ENCODE data around the gene OLA1. TPM values are rescaled to one million over a fixed set of nuclear protein-coding genes. Genes with fewer than 3 reads are reported as not detected.
"Not testable (repeated sequence)": the region's sequence is repeated elsewhere in the genome, so short reads cannot be mapped to it uniquely, and the experiment has no call there.

Gene OLA1
- total RNA-seq (2014; rRNA removed; shearing (Covaris generic); ENCODE audit: low replicate concordance) = 175 and 195 TPM in 2 replicates

GRCh38 chr2:174248187-174248997 lies at the start of gene OLA1:
Gene OLA1 (minus strand): TSS chr2:174248532. CDS start chr2:174246815, 1,717 bp downstream.
- in situ Hi-C loops (cut with HindIII; ENCODE audit: low pct_unique_long_range_greater_than_20kb, low sequenced_read_pairs) = no loop called here
- DNase-seq (ENCODE audit: low read depth) = peak; percentile 98

- DNase-seq (ENCODE audit: low read depth) = no peak
- in situ Hi-C loops (cut with HindIII; ENCODE audit: low pct_unique_long_range_greater_than_20kb, low sequenced_read_pairs) = no loop called here
Observed at GRCh38 chr2:174292908-174293307, 44.6 kb upstream of the OLA1 start.

- no peak for DNase-seq (ENCODE audit: low read depth)
- in situ Hi-C loops (cut with HindIII; ENCODE audit: low pct_unique_long_range_greater_than_20kb, low sequenced_read_pairs) = no loop called here
Observed at GRCh38 chr2:174286172-174286571, 37.8 kb upstream of the OLA1 start.

GRCh38 chr2:174282441-174282840 lies 34.1 kb upstream of the OLA1 start:
- no peak for DNase-seq (ENCODE audit: low read depth)
- in situ Hi-C loops (cut with HindIII; ENCODE audit: low pct_unique_long_range_greater_than_20kb, low sequenced_read_pairs) = no loop called here

- no peak for DNase-seq (ENCODE audit: low read depth)
- in situ Hi-C loops (cut with HindIII; ENCODE audit: low pct_unique_long_range_greater_than_20kb, low sequenced_read_pairs) = no loop called here
Observed at GRCh38 chr2:174281736-174282135, 33.4 kb upstream of the OLA1 start.

- no peak for DNase-seq (ENCODE audit: low read depth)
- in situ Hi-C loops (cut with HindIII; ENCODE audit: low pct_unique_long_range_greater_than_20kb, low sequenced_read_pairs) = no loop called here
Observed at GRCh38 chr2:174280596-174280995, 32.3 kb upstream of the OLA1 start.

GRCh38 chr2:174270263-174270662 lies 21.9 kb upstream of the OLA1 start:
- not testable (repeated sequence) for DNase-seq (ENCODE audit: low read depth)

GRCh38 chr2:174266288-174266687 lies 18.0 kb upstream of the OLA1 start:
- in situ Hi-C loops (cut with HindIII; ENCODE audit: low pct_unique_long_range_greater_than_20kb, low sequenced_read_pairs) = no loop called here
- DNase-seq (ENCODE audit: low read depth) = no peak

More at GRCh38 chr2:174270263-174270662, 21.9 kb upstream of the OLA1 start:
- in situ Hi-C loops (cut with HindIII; ENCODE audit: low pct_unique_long_range_greater_than_20kb, low sequenced_read_pairs) = not testable (repeated sequence)

GRCh38 chr2:174263997-174264396 lies 15.7 kb upstream of the OLA1 start:
- DNase-seq (ENCODE audit: low read depth) = peak; percentile 76
- in situ Hi-C loops (cut with HindIII; ENCODE audit: low pct_unique_long_range_greater_than_20kb, low sequenced_read_pairs) = no loop called here

- in situ Hi-C loops (cut with HindIII; ENCODE audit: low pct_unique_long_range_greater_than_20kb, low sequenced_read_pairs) = no loop called here
- DNase-seq (ENCODE audit: low read depth) = no peak
Observed at GRCh38 chr2:174259981-174260380, 11.6 kb upstream of the OLA1 start.

- DNase-seq (ENCODE audit: low read depth) = no peak
- in situ Hi-C loops (cut with HindIII; ENCODE audit: low pct_unique_long_range_greater_than_20kb, low sequenced_read_pairs) = no loop called here
Observed at GRCh38 chr2:174254267-174254666, 5.9 kb upstream of the OLA1 start.

GRCh38 chr2:174248998-174249592 lies 763 bp upstream of the OLA1 start:
- no peak for DNase-seq (ENCODE audit: low read depth)
- in situ Hi-C loops (cut with HindIII; ENCODE audit: low pct_unique_long_range_greater_than_20kb, low sequenced_read_pairs) = no loop called here

- in situ Hi-C loops (cut with HindIII; ENCODE audit: low pct_unique_long_range_greater_than_20kb, low sequenced_read_pairs) = no loop called here
- no peak for DNase-seq (ENCODE audit: low read depth)
Observed at GRCh38 chr2:174247474-174248186, 702 bp downstream of the OLA1 start.

- DNase-seq (ENCODE audit: low read depth) = no peak
- in situ Hi-C loops (cut with HindIII; ENCODE audit: low pct_unique_long_range_greater_than_20kb, low sequenced_read_pairs) = no loop called here
Observed at GRCh38 chr2:174246944-174247381, 1.4 kb downstream of the OLA1 start.

- DNase-seq (ENCODE audit: low read depth); in situ Hi-C loops (cut with HindIII; ENCODE audit: low pct_unique_long_range_greater_than_20kb, low sequenced_read_pairs): not testable (repeated sequence)
Observed at GRCh38 chr2:174245628-174246027, 2.7 kb downstream of the OLA1 start.

- DNase-seq (ENCODE audit: low read depth) = no peak
- in situ Hi-C loops (cut with HindIII; ENCODE audit: low pct_unique_long_range_greater_than_20kb, low sequenced_read_pairs) = no loop called here
Observed at GRCh38 chr2:174245065-174245464, 3.3 kb downstream of the OLA1 start.

GRCh38 chr2:174243812-174244211 lies 4.5 kb downstream of the OLA1 start:
- in situ Hi-C loops (cut with HindIII; ENCODE audit: low pct_unique_long_range_greater_than_20kb, low sequenced_read_pairs) = no loop called here

GRCh38 chr2:174240097-174240496 lies 8.2 kb downstream of the OLA1 start:
- DNase-seq (ENCODE audit: low read depth) = no peak
- in situ Hi-C loops (cut with HindIII; ENCODE audit: low pct_unique_long_range_greater_than_20kb, low sequenced_read_pairs) = no loop called here

More at GRCh38 chr2:174243812-174244211, 4.5 kb downstream of the OLA1 start:
- no peak for DNase-seq (ENCODE audit: low read depth)

GRCh38 chr2:174236429-174236828 lies 11.9 kb downstream of the OLA1 start:
- DNase-seq (ENCODE audit: low read depth) = no peak
- in situ Hi-C loops (cut with HindIII; ENCODE audit: low pct_unique_long_range_greater_than_20kb, low sequenced_read_pairs) = no loop called here
